Neural progenitor cell (in vitro differentiated cells): ENCODE measurements around the gene NIT1. TPM values are rescaled to one million over a fixed set of nuclear protein-coding genes. Genes with fewer than 3 reads are reported as not detected.

Experiments used
- DNase-seq: peaks from one replicate; pipeline ENCODE4 v3.0.0-alpha.2; 2016; ENCODE audit warnings: low spot score
- H2AFZ ChIP-seq: fragments of 200-600 bp; sonication (generic); replicated peaks from 2 replicates; pipeline ENCODE4 v1.6.1; 2016; ENCODE audit warnings: antibody characterized with exemption
- H3F3A ChIP-seq: fragments of 200-600 bp; sonication (generic); 2 replicates; pipeline ENCODE4 v1.6.1; 2016; ENCODE audit warnings: antibody characterized with exemption, low read depth
- H3K27ac ChIP-seq: fragments of 200-600 bp; sonication (generic); 2 replicates; pipeline ENCODE4 v1.5.1; 2016; ENCODE audit warnings: mild to moderate bottlenecking
- H3K27me3 ChIP-seq: fragments of 200-600 bp; sonication (generic); 2 replicates; pipeline ENCODE4 v1.6.1; 2016; ENCODE audit warnings: mild to moderate bottlenecking, moderate library complexity
- H3K36me3 ChIP-seq: fragments of 200-600 bp; sonication (generic); 2 replicates; pipeline ENCODE4 v1.5.1; 2016
- H3K4me1 ChIP-seq: fragments of 200-600 bp; sonication (generic); 2 replicates; pipeline ENCODE4 v1.6.1; 2016; ENCODE audit warnings: mixed run types
- H3K4me2 ChIP-seq: fragments of 200-600 bp; sonication (generic); 2 replicates; pipeline ENCODE4 v1.6.1; 2016
- H3K4me3 ChIP-seq: fragments of 200-600 bp; sonication (generic); 2 replicates; pipeline ENCODE4 v1.5.1; 2016
- H3K79me2 ChIP-seq: fragments of 200-600 bp; sonication (generic); 2 replicates; pipeline ENCODE4 v1.6.1; 2016; ENCODE audit warnings: low read depth
- H3K9ac ChIP-seq: fragments of 200-600 bp; sonication (generic); 2 replicates; pipeline ENCODE4 v1.6.1; 2016
- H3K9me3 ChIP-seq: fragments of 200-600 bp; sonication (generic); 2 replicates; pipeline ENCODE4 v1.5.1; 2016; ENCODE audit warnings: low read depth
- H4K20me1 ChIP-seq: fragments of 200-600 bp; sonication (generic); 2 replicates; pipeline ENCODE4 v1.6.1; 2016; ENCODE audit warnings: low read depth
- H3K27ac Mint-ChIP-seq: 3 replicates; pipeline ENCODE4 v1.8.0; 2021; ENCODE audit warnings: mixed read lengths
- H3K27me3 Mint-ChIP-seq: 2 replicates; pipeline ENCODE4 v1.8.0; 2022; ENCODE audit warnings: low read depth, mild to moderate bottlenecking, inconsistent platforms, moderate library complexity, mixed read lengths; ENCODE audit not compliant: insufficient read depth
- H3K36me3 Mint-ChIP-seq: 3 replicates; pipeline ENCODE4 v1.8.0; 2021; ENCODE audit warnings: mixed read lengths
- H3K4me1 Mint-ChIP-seq: 3 replicates; pipeline ENCODE4 v1.8.0; 2021; ENCODE audit warnings: mixed read lengths
- H3K4me3 Mint-ChIP-seq: 3 replicates; pipeline ENCODE4 v1.8.0; 2021; ENCODE audit warnings: mild to moderate bottlenecking, moderate library complexity, mixed read lengths
- H3K9me3 Mint-ChIP-seq: 3 replicates; pipeline ENCODE4 v1.8.0; 2020; ENCODE audit warnings: mixed read lengths
- CTCF ChIP-seq: fragments of 200-600 bp; sonication (generic); IDR thresholded peaks from 2 replicates; pipeline ENCODE4 v1.5.1; 2017; ENCODE audit warnings: antibody characterized with exemption, mild to moderate bottlenecking
- EZH2 ChIP-seq: fragments of 200-600 bp; sonication (generic); IDR thresholded peaks from 2 replicates; pipeline ENCODE4 v1.6.1; 2017; ENCODE audit warnings: antibody characterized with exemption, mild to moderate bottlenecking, moderate library complexity
- EZH2phosphoT487 ChIP-seq: fragments of 200-600 bp; sonication (generic); IDR thresholded peaks from 2 replicates; pipeline ENCODE4 v1.6.1; 2017; ENCODE audit warnings: antibody characterized with exemption
- small RNA-seq: library from RNA; depleted of rRNA; stranded (forward); fragments of <200 nt; gene quantifications from one replicate; pipeline ENCODE3, GENCODE V24; 2015
- total RNA-seq: library from RNA; depleted of rRNA; stranded (reverse); fragments of >200 nt; gene quantifications from 2 replicates; pipeline ENCODE4 v1.2.3, GENCODE V29; 2015; ENCODE audit warnings: low replicate concordance

Gene NIT1
- total RNA-seq, 1 donor from 2014 or later: 39.5 TPM

GRCh38 chr1:161165742-161166668 lies 48.1 kb downstream of the NIT1 start, which contains the start of gene PPOX:
TSS of gene PPOX (plus strand) at chr1:161166426. CDS start at chr1:161166848, 422 bp downstream.
- H3K27ac Mint-ChIP-seq: peak within 1 kb of the TSS; percentile 89
- Histone ChIP-seq H3K36me3 (no peaks in the 10 kb centered on the region), H3K27ac (no peak within 1 kb of the TSS), H3K79me2 (no peaks in the 10 kb centered on the region), H3K27me3 (no peaks in the 10 kb centered on the region), H4K20me1 (no peaks in the 10 kb centered on the region), H3K4me3 (peak within 1 kb of the TSS; percentile 64), H2AFZ (peak within 1 kb of the TSS; percentile 44), H3K4me2 (peak within 1 kb of the TSS; percentile 89), H3K9ac (peak within 1 kb of the TSS; percentile 65), H3K9me3 (no peaks in the 10 kb centered on the region), H3F3A (peaks cover 24% of the 10 kb centered on the region), H3K4me1 (no peaks in the 10 kb centered on the region)
- H3K4me3 Mint-ChIP-seq: peak within 1 kb of the TSS; percentile 96
- peaks cover 25% of the 10 kb centered on the region for H3K36me3 Mint-ChIP-seq
- peaks cover 32% of the 10 kb centered on the region for H3K4me1 Mint-ChIP-seq
- peak; percentile 97 for DNase-seq
- H3K9me3 Mint-ChIP-seq: no peaks in the 10 kb centered on the region
- TF ChIP-seq EZH2: no peak
- no peak for TF ChIP-seq EZH2phosphoT487
- TF ChIP-seq CTCF: peak; percentile 64
- H3K27me3 Mint-ChIP-seq: peaks cover 5% of the 10 kb centered on the region

DNA sequence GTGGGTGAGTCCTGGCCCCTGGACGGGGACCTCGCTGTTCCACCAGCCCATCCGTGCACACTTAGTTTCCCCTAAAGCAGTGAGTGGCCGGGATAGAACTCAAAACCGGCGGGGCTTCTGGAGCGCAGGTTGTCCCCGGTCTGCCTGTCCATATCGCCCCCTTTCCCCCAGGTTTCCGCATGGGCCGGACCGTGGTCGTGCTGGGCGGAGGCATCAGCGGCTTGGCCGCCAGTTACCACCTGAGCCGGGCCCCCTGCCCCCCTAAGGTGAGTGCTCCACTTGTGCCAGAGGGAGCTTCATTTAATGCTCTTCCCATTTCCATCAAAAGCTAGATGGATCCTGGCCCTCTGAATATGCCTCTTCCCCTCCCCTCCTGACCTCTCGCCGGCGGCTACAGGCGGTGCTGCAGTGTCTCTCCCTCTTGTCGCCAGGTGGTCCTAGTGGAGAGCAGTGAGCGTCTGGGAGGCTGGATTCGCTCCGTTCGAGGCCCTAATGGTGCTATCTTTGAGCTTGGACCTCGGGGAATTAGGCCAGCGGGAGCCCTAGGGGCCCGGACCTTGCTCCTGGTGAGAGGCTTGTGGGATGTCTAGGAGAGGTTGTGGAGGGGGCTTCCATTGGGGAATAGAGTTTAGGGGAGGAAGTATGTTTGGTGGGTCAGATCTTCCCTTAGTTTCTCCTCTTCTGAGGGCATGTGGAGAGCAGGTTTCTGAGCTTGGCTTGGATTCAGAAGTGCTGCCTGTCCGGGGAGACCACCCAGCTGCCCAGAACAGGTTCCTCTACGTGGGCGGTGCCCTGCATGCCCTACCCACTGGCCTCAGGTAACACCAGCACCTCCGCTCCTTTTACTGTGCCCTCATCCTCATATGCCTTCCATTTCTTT lies 49.0 kb downstream of the NIT1 start:
- Histone ChIP-seq H3K27ac (no peak overlapping the region), H3K79me2 (no peaks in the 10 kb centered on the region), H3F3A (peaks cover 24% of the 10 kb centered on the region), H3K4me2 (peak overlapping the region; percentile 89), H3K9ac (peak overlapping the region; percentile 65), H2AFZ (peak overlapping the region; percentile 38), H3K36me3 (no peaks in the 10 kb centered on the region), H3K4me1 (no peaks in the 10 kb centered on the region), H3K27me3 (no peaks in the 10 kb centered on the region), H3K9me3 (no peaks in the 10 kb centered on the region), H3K4me3 (peak overlapping the region; percentile 64), H4K20me1 (no peaks in the 10 kb centered on the region)
- no peak for TF ChIP-seq CTCF
- TF ChIP-seq EZH2phosphoT487: no peak
- TF ChIP-seq EZH2: no peak
- Mint-ChIP-seq H3K27me3 (peaks cover 2% of the 10 kb centered on the region), H3K27ac (peak overlapping the region; percentile 89), H3K9me3 (no peaks in the 10 kb centered on the region), H3K4me3 (peak overlapping the region; percentile 96), H3K36me3 (peaks cover 22% of the 10 kb centered on the region), H3K4me1 (peaks cover 26% of the 10 kb centered on the region)
- peak; percentile 66 for DNase-seq

DNA sequence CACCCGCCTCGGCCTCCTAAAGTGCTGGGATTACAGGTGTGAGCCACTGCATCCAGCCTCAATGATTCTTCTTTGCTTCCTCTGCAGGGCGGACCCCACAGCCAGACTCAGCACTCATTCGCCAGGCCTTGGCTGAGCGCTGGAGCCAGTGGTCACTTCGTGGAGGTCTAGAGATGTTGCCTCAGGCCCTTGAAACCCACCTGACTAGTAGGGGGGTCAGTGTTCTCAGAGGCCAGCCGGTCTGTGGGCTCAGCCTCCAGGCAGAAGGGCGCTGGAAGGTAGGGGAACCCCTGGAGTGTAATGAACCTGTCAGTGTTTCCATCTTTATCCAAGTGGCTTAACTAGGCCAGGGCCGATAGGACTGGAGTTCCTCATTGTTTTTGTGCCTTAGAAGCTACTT lies 51.0 kb downstream of the NIT1 start:
- no peak overlapping the region for H3K27ac Mint-ChIP-seq
- Histone ChIP-seq H2AFZ (no peak overlapping the region), H3K27ac (no peak overlapping the region), H3K4me2 (no peak overlapping the region), H3K9ac (no peak overlapping the region), H3K4me1 (no peaks in the 10 kb centered on the region), H3K79me2 (no peaks in the 10 kb centered on the region), H3K36me3 (no peaks in the 10 kb centered on the region), H4K20me1 (no peaks in the 10 kb centered on the region), H3F3A (peaks cover 24% of the 10 kb centered on the region), H3K27me3 (no peaks in the 10 kb centered on the region), H3K4me3 (no peak overlapping the region), H3K9me3 (no peaks in the 10 kb centered on the region)
- TF ChIP-seq EZH2phosphoT487 (no peak), EZH2 (no peak)
- no peaks in the 10 kb centered on the region for H3K9me3 Mint-ChIP-seq
- peak overlapping the region; percentile 46 for H3K4me3 Mint-ChIP-seq
- H3K27me3 Mint-ChIP-seq: peaks cover 2% of the 10 kb centered on the region
- H3K36me3 Mint-ChIP-seq: peaks cover 23% of the 10 kb centered on the region
- DNase-seq: no peak
- H3K4me1 Mint-ChIP-seq: peaks cover 22% of the 10 kb centered on the region

Small RNAs within 50 kb of the gene (small RNA-seq; reads per million reads assigned to genes)
- not detected for gene RF01225

Other genes with a start within 250 kb of the NIT1 start
- not detected in 2 replicates for gene ITLN1, start 232.9 kb upstream of the NIT1 start, total RNA-seq
- gene ITLN2, start 163.3 kb upstream of the NIT1 start, total RNA-seq: not detected in 2 replicates
- gene F11R, start 97.0 kb upstream of the NIT1 start, total RNA-seq: 60.0 and 69.3 TPM in 2 replicates
- gene TSTD1, start 79.1 kb upstream of the NIT1 start, total RNA-seq: 29.9 and 59.9 TPM in 2 replicates
- 74.4 and 103 TPM in 2 replicates for gene USF1, start 72.1 kb upstream of the NIT1 start, total RNA-seq
- gene ARHGAP30, start 48.2 kb upstream of the NIT1 start, total RNA-seq: 0.06 TPM in 1 of 2 replicates, not detected in the other
- 0.06 TPM in 1 of 2 replicates, not detected in the other for gene NECTIN4, start 28.5 kb upstream of the NIT1 start, total RNA-seq
- gene KLHDC9, start 19.7 kb upstream of the NIT1 start, total RNA-seq: 12.6 and 22.6 TPM in 2 replicates
- gene PFDN2, start 68 bp upstream of the NIT1 start, total RNA-seq: 57.6 and 74.1 TPM in 2 replicates
- gene DEDD, start 14.6 kb downstream of the NIT1 start, total RNA-seq: 29.7 and 34.8 TPM in 2 replicates
- gene UFC1, start 35.9 kb downstream of the NIT1 start, total RNA-seq: 114 and 133 TPM in 2 replicates
- gene USP21, start 41.4 kb downstream of the NIT1 start, total RNA-seq: 6.7 and 19.0 TPM in 2 replicates
- 18.3 and 42.4 TPM in 2 replicates for gene PPOX, start 48.3 kb downstream of the NIT1 start, total RNA-seq
- gene B4GALT3, start 59.4 kb downstream of the NIT1 start, total RNA-seq: 9.5 and 36.5 TPM in 2 replicates
- 1.3 and 5.4 TPM in 2 replicates for gene ADAMTS4, start 80.9 kb downstream of the NIT1 start, total RNA-seq
- gene NDUFS2, start 84.3 kb downstream of the NIT1 start, total RNA-seq: 105 and 107 TPM in 2 replicates
- 0.34 TPM in 1 of 2 replicates, not detected in the other for gene FCER1G, start 97.2 kb downstream of the NIT1 start, total RNA-seq
- not detected in 2 replicates for gene APOA2, start 105.5 kb downstream of the NIT1 start, total RNA-seq
- 7.2 and 9.8 TPM in 2 replicates for gene TOMM40L, start 108.0 kb downstream of the NIT1 start, total RNA-seq
- not detected in 2 replicates for gene NR1I3, start 120.1 kb downstream of the NIT1 start, total RNA-seq
- 0.46 and 0.69 TPM in 2 replicates for gene PCP4L1, start 140.6 kb downstream of the NIT1 start, total RNA-seq
- gene MPZ, start 191.9 kb downstream of the NIT1 start, total RNA-seq: 1.1 and 2.0 TPM in 2 replicates
- gene SDHC, start 196.3 kb downstream of the NIT1 start, total RNA-seq: 61.2 and 95.7 TPM in 2 replicates
- not detected in 2 replicates for gene CFAP126, start 249.8 kb downstream of the NIT1 start, total RNA-seq